GM18511 (cell line): ENCODE data around the gene RAI2.

Source experiments
- ATAC-seq: cut with Tn5 transposase; IDR thresholded peaks from one replicate; pipeline ENCODE4 v1.9.1; 2021; ENCODE audit warnings: mild to moderate bottlenecking, moderate library complexity; ENCODE audit not compliant: unreplicated experiment

RAI2 gene

GRCh38 chrX:17830211-17830610 is 30.9 kb downstream of the RAI2 start:
- ATAC-seq, result no peak

- no peak for ATAC-seq
Measured at GRCh38 chrX:17829566-17829965, 31.5 kb downstream of the RAI2 start.

- no peak for ATAC-seq
Measured at GRCh38 chrX:17828171-17828570, 32.9 kb downstream of the RAI2 start.

GRCh38 chrX:17826609-17827496 is 34.2 kb downstream of the RAI2 start:
- no peak for ATAC-seq

- no peak for ATAC-seq
Measured at GRCh38 chrX:17824980-17825379, 36.1 kb downstream of the RAI2 start.

GRCh38 chrX:17822351-17822750 is 38.7 kb downstream of the RAI2 start:
- no peak for ATAC-seq

GRCh38 chrX:17820100-17820499 is 41.0 kb downstream of the RAI2 start:
- ATAC-seq, result no peak

GRCh38 chrX:17818726-17819125 is 42.4 kb downstream of the RAI2 start:
- ATAC-seq, result no peak

- ATAC-seq, result no peak
Measured at GRCh38 chrX:17817251-17817650, 43.8 kb downstream of the RAI2 start.

- ATAC-seq, result no peak
Measured at GRCh38 chrX:17814557-17814956, 46.5 kb downstream of the RAI2 start.

GRCh38 chrX:17814059-17814458 is 47.0 kb downstream of the RAI2 start:
- no peak for ATAC-seq

- no peak for ATAC-seq
Measured at GRCh38 chrX:17813277-17813676, 47.8 kb downstream of the RAI2 start.

GRCh38 chrX:17812763-17813162 is 48.3 kb downstream of the RAI2 start:
- no peak for ATAC-seq

GRCh38 chrX:17809984-17810383 is 51.1 kb downstream of the RAI2 start:
- ATAC-seq, result no peak

- ATAC-seq, result no peak
Measured at GRCh38 chrX:17809273-17809672, 51.8 kb downstream of the RAI2 start.

- ATAC-seq, result no peak
Measured at GRCh38 chrX:17805120-17805519, 56.0 kb downstream of the RAI2 start.

- no peak for ATAC-seq
Measured at GRCh38 chrX:17803449-17803848, 57.6 kb downstream of the RAI2 start.

GRCh38 chrX:17802756-17803155 is 58.3 kb downstream of the RAI2 start:
- no peak for ATAC-seq

GRCh38 chrX:17801431-17801830 is 59.7 kb downstream of the RAI2 start:
- no peak for ATAC-seq

- no peak for ATAC-seq
Measured at GRCh38 chrX:17798921-17799320, 62.2 kb downstream of the RAI2 start.

- no peak for ATAC-seq
Measured at GRCh38 chrX:17792826-17793225, 68.3 kb downstream of the RAI2 start.

GRCh38 chrX:17788956-17789562 is 72.0 kb downstream of the RAI2 start:
- ATAC-seq, result no peak
